ENCODE measurements around the gene HEY2. TPM values are rescaled to one million over a fixed set of nuclear protein-coding genes. Genes with fewer than 3 reads are reported as not detected.

HEY2 gene
- total and polyA plus RNA-seq, 2 of the 8 experiments (the other 6 are each of a cell fraction or from before 2014, with no cell fraction given), result 9.1 to 16.2 TPM

- Histone ChIP-seq H2AFZ (ENCODE audit: low read length) (no peak overlapping the region), H2BK20ac (ENCODE audit: low read length) (no peak overlapping the region), H3K23me2 (ENCODE audit: low read depth, low read length) (no peaks in the 10 kb centered on the region), H4K20me1 (replicated peaks in 1 of 2; ENCODE audit: control insufficient read depth in 1 of 2, insufficient read depth in 2 of 2, low read length in 2 of 2) (no peaks in the 10 kb centered on the region), H2BK12ac (ENCODE audit: low read depth, low read length) (no peak overlapping the region), H3K14ac (ENCODE audit: insufficient read length) (no peak overlapping the region), H4K8ac (ENCODE audit: extremely low read depth, insufficient read depth, low read length) (no peak overlapping the region), H3K79me2 (ENCODE audit: control insufficient read depth in 1 of 2, insufficient read depth in 2 of 2, low read length in 2 of 2) (no peaks in the 10 kb centered on the region), H2AK5ac (ENCODE audit: low read depth, low read length) (no peak overlapping the region), H3K4ac (replicated peaks; ENCODE audit: insufficient read length, low read depth, low read length) (no peak overlapping the region), H3K79me1 (ENCODE audit: low read depth, low read length) (no peaks in the 10 kb centered on the region), H3K27me3 (replicated peaks in 1 of 4; ENCODE audit: control insufficient read depth in 3 of 4, extremely low read depth in 1 of 4, insufficient read depth in 3 of 4, low read length in 3 of 4) (no peaks in the 10 kb centered on the region), H3K27ac (ENCODE audit: low read depth, low read length) (no peak overlapping the region), H4K5ac (ENCODE audit: insufficient read length, low read depth, low read length) (no peak overlapping the region), H3K56ac (replicated peaks; ENCODE audit: insufficient read length, low read depth, low read length) (no peak overlapping the region), H2BK120ac (replicated peaks; ENCODE audit: low read depth, low read length) (no peak overlapping the region), H2BK15ac (ENCODE audit: low read length) (no peak overlapping the region), H3K23ac (ENCODE audit: insufficient read length) (no peak overlapping the region), H3K4me1 (replicated peaks in 1 of 4; ENCODE audit: control insufficient read depth in 3 of 4, insufficient read depth in 4 of 4, low read length in 3 of 4) (peaks cover 0 to 10% (median 2%) of the 10 kb centered on the region in 4 experiments; a peak in 2 of 7 replicates), H3K4me2 (ENCODE audit: insufficient read depth in 1 of 2, low read depth in 2 of 2, low read length in 2 of 2) (no peak overlapping the region), H2BK5ac (ENCODE audit: low read depth, low read length) (no peak overlapping the region), H3K4me3 (ENCODE audit: extremely low read depth in 1 of 4, insufficient read depth in 2 of 4, low read depth in 3 of 4, low read length in 4 of 4) (no peak overlapping the region), H3K9ac (replicated peaks in 1 of 4; ENCODE audit: extremely low read depth in 1 of 4, low read depth in 3 of 4, low read length in 3 of 4) (no peak overlapping the region), H3K18ac (ENCODE audit: extremely low read depth, low read length) (no peak overlapping the region), H3K36me3 (ENCODE audit: control insufficient read depth in 2 of 4, insufficient read depth in 4 of 4, low read length in 3 of 4) (no peaks in the 10 kb centered on the region), H3K9me3 (ENCODE audit: insufficient read depth in 2 of 2, low read depth in 1 of 2, low read length in 1 of 2) (no peaks in the 10 kb centered on the region), H4K91ac (replicated peaks; ENCODE audit: insufficient read length, low read length) (no peak overlapping the region)
- DNase-seq (ENCODE audit: low read depth in 1 of 2, low spot score in 2 of 2), result no peak
- ChIA-PET POLR2A (ENCODE audit: partially characterized antibody) (no interaction called here), CTCF (ENCODE audit: partially characterized antibody) (interaction anchor here (0.7 to 1.3 kb wide), 2 partner anchors 16 to 421 kb away, joined by 3 read pairs; no protein-coding TSS in a partner anchor)
- no peak for FAIRE-seq
- TF ChIP-seq POLR2AphosphoS5 (IDR thresholded peaks at IDR 0.05; ENCODE audit: low read depth, low read length) (no peak), CHD7 (IDR thresholded peaks at IDR 0.05; ENCODE audit: insufficient replicate concordance, low read length) (no peak)
Measured at GRCh38 chr6:125732398-125732797, 17.0 kb upstream of the HEY2 start.

Measured in H1 (cell line).